ENCODE results near the gene SLC44A2.

Gene SLC44A2

GRCh38 chr19:10683582-10683981, 58.2 kb downstream of the SLC44A2 start:
- DNase-seq: no peak

DNA sequence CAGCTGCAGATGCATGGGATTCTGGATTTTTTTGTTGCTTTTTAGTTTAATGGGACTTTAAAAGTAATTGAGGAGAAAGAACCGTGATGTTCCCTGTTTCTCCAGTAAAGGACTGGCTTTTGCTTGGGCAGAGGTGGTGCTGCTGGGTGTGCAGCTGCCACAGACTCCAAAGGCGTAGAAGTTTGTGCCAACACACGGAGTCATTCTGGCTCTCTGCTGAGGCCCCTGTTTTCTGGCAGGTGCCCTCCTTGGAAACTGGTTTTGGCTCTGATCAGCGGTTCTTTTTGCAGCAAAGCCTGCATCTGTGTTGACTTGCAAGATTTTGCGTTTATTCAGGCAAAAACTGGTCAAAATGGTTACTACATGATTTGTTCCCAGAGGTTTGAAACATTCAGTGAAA, 59.9 kb downstream of the SLC44A2 start:
- no peak for DNase-seq

DNA sequence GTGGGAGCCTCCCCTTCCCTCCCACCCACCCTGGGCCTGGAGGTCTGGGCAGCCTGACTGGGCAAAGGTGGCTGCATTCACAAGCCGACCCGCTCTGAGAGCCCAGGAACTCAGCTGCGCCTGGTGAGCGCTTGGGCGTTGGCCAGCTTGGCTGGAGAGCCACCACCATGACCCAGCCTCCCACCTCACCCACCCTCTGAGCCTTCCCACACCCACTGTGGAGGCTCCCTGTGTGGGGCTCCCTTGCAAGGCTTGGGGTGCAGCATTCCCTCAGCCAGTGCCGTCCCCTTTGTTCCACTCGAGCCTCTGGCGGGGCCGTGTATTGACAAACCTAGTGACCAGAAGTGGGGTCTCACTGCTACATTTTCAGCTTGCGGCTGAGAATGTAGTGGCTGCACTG, 60.8 kb downstream of the SLC44A2 start:
- DNase-seq: no peak

GRCh38 chr19:10686661-10687517, 61.5 kb downstream of the SLC44A2 start:
- DNase-seq: no peak

DNA sequence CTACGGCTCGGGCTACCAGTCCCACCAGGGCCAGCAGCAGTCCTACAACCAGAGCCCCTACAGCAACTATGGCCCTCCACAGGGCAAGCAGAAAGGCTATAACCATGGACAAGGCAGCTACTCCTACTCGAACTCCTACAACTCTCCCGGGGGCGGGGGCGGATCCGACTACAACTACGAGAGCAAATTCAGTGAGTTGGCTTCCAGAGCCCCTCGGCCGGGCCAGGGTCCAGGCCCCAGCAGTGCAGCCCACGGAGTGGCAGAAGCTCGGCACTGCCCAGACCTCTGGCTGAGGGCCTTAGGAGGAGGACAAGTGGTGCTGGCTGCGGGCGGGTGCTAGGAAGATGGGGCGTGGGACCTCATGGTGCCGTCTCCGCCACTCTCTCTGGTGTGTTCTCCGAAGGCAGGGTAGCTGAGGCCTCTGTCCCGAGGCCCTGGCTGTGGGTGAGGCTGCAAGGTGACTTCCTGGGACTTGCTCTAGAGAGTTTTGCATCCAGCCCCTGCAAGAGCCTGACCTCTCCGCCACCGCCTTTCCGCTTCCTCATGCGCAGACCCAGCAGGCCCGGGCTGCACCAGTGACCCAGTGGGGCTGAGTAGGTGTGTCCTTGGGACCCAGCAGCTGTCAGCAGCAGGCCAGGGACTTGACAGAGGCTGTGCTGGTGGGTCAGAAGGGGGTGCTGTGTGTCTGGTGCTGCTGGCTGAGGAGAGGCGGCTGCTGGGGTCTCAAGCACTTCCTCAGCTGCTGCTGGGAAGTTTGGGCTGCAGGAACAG, 62.4 kb downstream of the SLC44A2 start:
- DNase-seq: no peak

DNA sequence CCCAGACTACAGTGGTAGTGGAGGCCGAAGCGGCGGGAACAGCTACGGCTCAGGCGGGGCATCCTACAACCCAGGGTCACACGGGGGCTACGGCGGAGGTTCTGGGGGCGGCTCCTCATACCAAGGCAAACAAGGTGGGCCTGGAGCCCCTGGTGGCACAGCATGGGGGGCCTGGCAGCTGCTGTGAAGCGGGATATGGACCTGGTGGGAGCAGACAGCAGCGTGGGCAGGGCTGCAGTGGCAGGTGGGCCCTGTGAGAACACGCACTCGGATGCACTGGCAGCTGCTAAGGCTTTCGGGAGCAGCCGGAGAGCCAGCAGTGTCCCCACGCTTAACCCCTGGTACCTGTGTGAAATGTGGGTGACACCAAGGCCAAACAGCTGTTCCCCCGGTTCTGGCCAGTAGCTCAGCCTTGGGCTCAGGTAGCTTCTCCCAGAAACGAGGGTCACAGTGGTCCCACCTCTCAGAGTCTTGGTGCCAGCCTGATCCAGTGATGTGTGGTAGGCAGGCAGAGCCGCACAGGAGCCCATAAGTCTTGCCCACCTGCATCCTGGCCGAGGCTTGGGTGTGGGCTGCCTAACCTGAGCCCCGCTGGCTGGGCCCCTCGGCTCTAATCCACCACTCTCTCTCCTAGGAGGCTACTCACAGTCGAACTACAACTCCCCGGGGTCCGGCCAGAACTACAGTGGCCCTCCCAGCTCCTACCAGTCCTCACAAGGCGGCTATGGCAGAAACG, 63.4 kb downstream of the SLC44A2 start:
- DNase-seq: no peak

- no peak for DNase-seq
Measured at GRCh38 chr19:10690341-10690781, 65.0 kb downstream of the SLC44A2 start.

DNA sequence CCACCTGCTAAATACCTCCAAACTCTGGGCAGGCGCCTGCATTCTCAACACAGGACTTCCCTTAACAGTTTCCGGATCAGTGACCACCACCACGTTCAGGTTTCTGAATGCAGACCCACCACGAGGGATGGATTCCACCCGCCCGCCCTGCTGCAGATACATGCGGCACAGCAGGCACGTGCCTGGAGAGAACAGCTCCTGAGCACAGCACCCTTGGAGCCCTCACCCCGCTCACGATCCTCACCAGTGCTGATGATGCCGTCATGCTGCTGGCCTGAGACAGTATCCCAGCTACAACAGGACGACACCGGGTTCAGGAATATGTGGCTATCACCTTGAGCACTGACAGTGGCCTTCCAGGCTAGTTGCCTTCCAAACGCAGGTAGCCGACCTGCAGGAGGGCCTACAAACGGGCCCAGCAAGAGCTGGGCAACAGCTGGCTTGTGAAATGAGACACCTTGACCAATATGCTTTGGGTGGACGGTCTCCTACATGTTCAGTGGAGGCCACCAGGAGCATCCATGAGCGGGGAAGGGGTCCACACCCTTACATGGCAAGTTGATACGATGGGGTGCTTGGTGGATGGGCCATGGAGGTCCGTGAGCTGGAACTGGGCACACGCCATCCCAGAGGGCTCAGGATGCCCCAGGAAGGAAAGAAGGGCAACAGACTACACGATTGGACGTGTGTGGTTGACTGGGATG, 66.0 kb downstream of the SLC44A2 start:
- no peak for DNase-seq

GRCh38 chr19:10691883-10692282, 66.5 kb downstream of the SLC44A2 start:
- no peak for DNase-seq

DNA sequence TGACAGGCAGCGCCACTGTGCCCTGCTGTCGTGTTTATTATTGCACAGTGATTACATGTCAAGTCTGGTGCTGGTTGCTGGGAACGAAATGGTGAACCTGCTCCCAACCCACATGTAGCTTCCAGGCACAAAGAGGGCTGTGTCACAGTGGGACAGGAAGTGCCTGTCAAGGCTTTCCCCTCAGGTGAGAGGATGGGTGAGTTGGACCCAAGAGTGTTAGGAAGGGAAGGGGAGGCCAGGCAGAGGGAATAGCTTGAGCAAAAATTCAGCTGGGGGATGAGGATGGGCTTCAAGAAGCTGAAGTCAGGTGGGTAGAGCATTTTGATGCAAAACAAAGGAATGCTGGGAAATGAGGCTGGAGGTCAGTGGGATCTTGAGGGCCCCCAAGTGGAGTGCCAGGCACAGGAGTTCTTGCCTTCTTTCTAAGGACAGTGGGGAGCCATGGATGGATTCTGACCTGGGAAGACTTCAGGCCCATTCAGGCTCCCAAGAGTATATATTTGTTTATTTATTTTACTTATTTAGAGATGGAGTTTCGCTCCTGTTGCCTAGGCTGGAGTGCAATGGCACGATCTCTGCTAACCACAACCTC, 67.4 kb downstream of the SLC44A2 start:
- no peak for DNase-seq

Measured in stimulated activated CD8-positive, alpha-beta memory T cell treated with anti-CD3 and anti-CD28 coated beads, Interleukin-4, amount 100 ng/mL, for 48 hours (primary cell).